ENCODE measurements around the gene ACAA2. TPM values are rescaled to one million over a fixed set of nuclear protein-coding genes. Genes with fewer than 3 reads are reported as not detected.

ACAA2 gene
- total and polyA plus RNA-seq, 2 of the 8 experiments (the other 6 are each of a cell fraction or from before 2014, with no cell fraction given) = 63.4 to 151 TPM

DNA sequence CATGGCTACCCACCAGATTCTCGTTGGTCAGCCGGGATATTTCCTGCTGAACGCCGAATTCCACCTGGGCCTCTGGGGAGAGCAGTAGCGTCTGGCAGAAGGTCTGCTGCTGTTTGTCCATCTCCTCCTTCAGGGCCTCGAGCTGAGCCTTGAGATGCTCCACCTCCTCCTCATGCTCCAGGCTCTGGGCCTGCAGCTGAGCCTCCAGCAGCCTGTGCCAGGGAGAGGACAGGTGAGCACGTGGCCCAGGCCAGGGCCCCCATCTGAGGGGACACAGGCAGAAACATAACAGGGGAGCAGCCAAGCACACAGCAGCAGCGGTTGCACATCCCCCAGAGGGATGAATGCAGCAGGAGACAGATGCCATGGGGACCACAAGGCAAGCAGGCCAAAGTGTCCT lies 40.1 kb upstream of the ACAA2 start:
- FAIRE-seq = no peak

More for the DNA sequence above, 40.1 kb upstream of the ACAA2 start:
- H3K14ac ChIP-seq (ENCODE audit: insufficient read length) = no peak overlapping the region
- H3K36me3 ChIP-seq (ENCODE audit: control insufficient read depth in 2 of 4, insufficient read depth in 4 of 4, low read length in 3 of 4) = no peaks in the 10 kb centered on the region
- no peak overlapping the region for H2BK5ac ChIP-seq (ENCODE audit: low read depth, low read length)
- CTCF ChIA-PET (ENCODE audit: partially characterized antibody) = interaction anchor here (0.8 to 14.2 kb wide), 4 partner anchors 6 to 350 kb away, joined by 3 to 157 read pairs (median 4); no protein-coding TSS in a partner anchor
- no peak overlapping the region for H2BK20ac ChIP-seq (ENCODE audit: low read length)
- no peaks in the 10 kb centered on the region; a peak in 1 of 7 replicates for H3K27me3 ChIP-seq (replicated peaks in 1 of 4; ENCODE audit: control insufficient read depth in 3 of 4, extremely low read depth in 1 of 4, insufficient read depth in 3 of 4, low read length in 3 of 4)
- WGBS, 2 experiments (ENCODE audit: extremely low coverage in 1 of 2, insufficient coverage in 1 of 2, insufficient read length in 1 of 2, insufficient replicate concordance in 2 of 2, low coverage in 1 of 2, low lambda C conversion rate in 2 of 2, missing lambda C conversion rate in 1 of 2) = 91% methylated on average over 8 of the region's 8 CpGs; no CpG with 5 or more reads in 1 of the 2 experiments
- peaks cover 0 to 2% of the 10 kb centered on the region in 2 experiments for H4K20me1 ChIP-seq (replicated peaks in 1 of 2; ENCODE audit: control insufficient read depth in 1 of 2, insufficient read depth in 2 of 2, low read length in 2 of 2)
- H2AFZ ChIP-seq (ENCODE audit: low read length) = no peak overlapping the region
- H3K18ac ChIP-seq (ENCODE audit: extremely low read depth, low read length) = no peak overlapping the region
- H2AK5ac ChIP-seq (ENCODE audit: low read depth, low read length) = no peak overlapping the region; the same call in 1 of the 2 replicates
- H3K79me2 ChIP-seq (ENCODE audit: control insufficient read depth in 1 of 2, insufficient read depth in 2 of 2, low read length in 2 of 2) = no peaks in the 10 kb centered on the region
- H3K79me1 ChIP-seq (ENCODE audit: low read depth, low read length) = no peaks in the 10 kb centered on the region
- DNase-seq (ENCODE audit: low read depth in 1 of 2, low spot score in 2 of 2) = no peak
- H3K23ac ChIP-seq (ENCODE audit: insufficient read length) = no peak overlapping the region
- no peak overlapping the region for H2BK15ac ChIP-seq (ENCODE audit: low read length)
- no peaks in the 10 kb centered on the region for H3K9me3 ChIP-seq (ENCODE audit: insufficient read depth in 2 of 2, low read depth in 1 of 2, low read length in 1 of 2)
- no peak overlapping the region for H3K4ac ChIP-seq (replicated peaks; ENCODE audit: insufficient read length, low read depth, low read length)
- no peak overlapping the region for H3K4me3 ChIP-seq (ENCODE audit: extremely low read depth in 1 of 4, insufficient read depth in 2 of 4, low read depth in 3 of 4, low read length in 4 of 4)
- no peak overlapping the region for H3K27ac ChIP-seq (ENCODE audit: low read depth, low read length)
- 0 out of 2 replicates have a peak overlapping the region, but pooled peaks have one; percentile 21 for H4K8ac ChIP-seq (ENCODE audit: extremely low read depth, insufficient read depth, low read length)
- no peak overlapping the region for H4K5ac ChIP-seq (ENCODE audit: insufficient read length, low read depth, low read length)
- no peaks in the 10 kb centered on the region for H3K23me2 ChIP-seq (ENCODE audit: low read depth, low read length)
- POLR2A ChIA-PET (ENCODE audit: partially characterized antibody) = no interaction called here
- H4K91ac ChIP-seq (replicated peaks; ENCODE audit: insufficient read length, low read length) = no peak overlapping the region
- H3K4me2 ChIP-seq (ENCODE audit: insufficient read depth in 1 of 2, low read depth in 2 of 2, low read length in 2 of 2) = no peak overlapping the region
- H3K56ac ChIP-seq (replicated peaks; ENCODE audit: insufficient read length, low read depth, low read length) = no peak overlapping the region
- H2BK120ac ChIP-seq (replicated peaks; ENCODE audit: low read depth, low read length) = no peak overlapping the region
- no peak overlapping the region for H3K9ac ChIP-seq (replicated peaks in 1 of 4; ENCODE audit: extremely low read depth in 1 of 4, low read depth in 3 of 4, low read length in 3 of 4)
- peaks cover under 1 to 11% (median 5%) of the 10 kb centered on the region in 4 experiments for H3K4me1 ChIP-seq (replicated peaks in 1 of 4; ENCODE audit: control insufficient read depth in 3 of 4, insufficient read depth in 4 of 4, low read length in 3 of 4)
- H2BK12ac ChIP-seq (ENCODE audit: low read depth, low read length) = no peak overlapping the region
- TF ChIP-seq TAF1 (IDR thresholded peaks at IDR 0.05; ENCODE audit: low read depth, low read length) (no peak), RFX5 (IDR thresholded peaks at IDR 0.05; ENCODE audit: borderline replicate concordance, low read depth, low read length) (no peak), ASH2L (IDR thresholded peaks at IDR 0.05; ENCODE audit: low read length) (no peak), GTF2F1 (IDR thresholded peaks at IDR 0.05; ENCODE audit: borderline replicate concordance, low read depth, low read length) (no peak), EP300 (IDR thresholded peaks at IDR 0.05; ENCODE audit: borderline replicate concordance in 1 of 2, low read depth in 2 of 2, low read length in 2 of 2) (no peak), RAD21 (IDR thresholded peaks at IDR 0.05 in 1 of 2, conservative IDR thresholded peaks at IDR 0.05 in 1 of 2; ENCODE audit: low read depth in 2 of 2, low read length in 2 of 2) (no peak), POLR2A (IDR thresholded peaks at IDR 0.05; ENCODE audit: control extremely low read depth in 1 of 2, low read depth in 2 of 2, low read length in 2 of 2) (no peak), BACH1 (IDR thresholded peaks at IDR 0.05; ENCODE audit: low read length) (no peak)
